SK-N-SH (cell line): ENCODE data around the gene SLC25A21.
"Not testable (repeated sequence)": the region's sequence is repeated elsewhere in the genome, so short reads cannot be mapped to it uniquely, and the experiment has no call there.

Source experiments
- CHD2 ChIP-seq: fragments of 150-350 bp; IDR thresholded peaks from 2 replicates; pipeline ENCODE4 v1.6.1; 2018; ENCODE audit warnings: low read length; ENCODE audit not compliant: partially characterized antibody
- CTCF ChIP-seq: fragments of 200-600 bp; sonication (generic); IDR thresholded peaks from 2 replicates; pipeline ENCODE4 v1.6.1; 2017; ENCODE audit warnings: antibody characterized with exemption, mild to moderate bottlenecking, moderate library complexity
- EP300 ChIP-seq, 2 experiments: IDR thresholded peaks; 2 replicates each; pipeline versions ENCODE4 v1.4.0 to v1.6.1; 2012; ENCODE audit warnings: borderline replicate concordance in 1 of 2, low read depth in 1 of 2, low read length in 1 of 2
- MAX ChIP-seq: IDR thresholded peaks from 2 replicates; pipeline ENCODE4 v1.4.0; 2012; ENCODE audit warnings: low read depth
- RAD21 ChIP-seq: IDR thresholded peaks from 2 replicates; pipeline ENCODE4 v1.6.1; 2012; ENCODE audit warnings: mild to moderate bottlenecking, low read length
- USF2 ChIP-seq: fragments of 150-350 bp; IDR thresholded peaks from 2 replicates; pipeline ENCODE4 v1.6.1; 2017; ENCODE audit warnings: antibody characterized with exemption, low read length, low read depth, borderline replicate concordance
- ZBTB33 ChIP-seq: IDR thresholded peaks from 2 replicates; pipeline ENCODE4 v1.4.0; 2012; ENCODE audit warnings: low read depth, borderline replicate concordance

GRCh38 chr14:37146438-37146837 lies 26.0 kb downstream of the SLC25A21 start:
- TF ChIP-seq CTCF; EP300 (IDR thresholded peaks at IDR 0.05; ENCODE audit: borderline replicate concordance in 1 of 2, low read depth in 1 of 2, low read length in 1 of 2); USF2; CHD2; ZBTB33; MAX; RAD21: not testable (repeated sequence)
